SK-N-MC (cell line): ENCODE measurements around the gene CRYL1.

ENCODE experiments used
- DNase-seq: peaks from one replicate; pipeline ENCODE4 v3.0.0-alpha.2; 2011; ENCODE audit warnings: low read depth, low spot score
- H3K27ac ChIP-seq: fragments of 200-600 bp; sonication (generic); 2 replicates; pipeline ENCODE4 v1.5.1; 2016; ENCODE audit warnings: mixed run types
- H3K36me3 ChIP-seq: fragments of 200-600 bp; sonication (generic); 2 replicates; pipeline ENCODE4 v1.6.1; 2017; ENCODE audit warnings: antibody characterized with exemption, low read length, mixed read lengths; ENCODE audit not compliant: insufficient read depth
- H3K4me3 ChIP-seq: fragments of 200-600 bp; sonication (generic); 2 replicates; pipeline ENCODE4 v1.5.1; 2016
- H3K9ac ChIP-seq: fragments of 200-600 bp; sonication (generic); 2 replicates; pipeline ENCODE4 v1.8.0; 2017; ENCODE audit warnings: mixed run types, mixed read lengths; ENCODE audit not compliant: insufficient read length
- H3K9me3 ChIP-seq: fragments of 200-600 bp; sonication (generic); 2 replicates; pipeline ENCODE4 v1.6.1; 2017; ENCODE audit warnings: low read depth, mild to moderate bottlenecking, antibody characterized with exemption, low read length, moderate library complexity, mixed read lengths
- EZH2 ChIP-seq: fragments of 200-600 bp; sonication (generic); IDR thresholded peaks from one replicate; pipeline ENCODE4 v1.6.1; 2017; ENCODE audit warnings: antibody characterized with exemption
- FOXP2 ChIP-seq: optimal IDR thresholded peaks from 2 replicates; pipeline ENCODE3; 2011; ENCODE audit warnings: mild to moderate bottlenecking, moderate library complexity; ENCODE audit not compliant: insufficient read depth; ENCODE audit errors: extremely low read length, control extremely low read depth
- POLR2AphosphoS5 ChIP-seq: IDR thresholded peaks from 2 replicates; pipeline ENCODE4 v1.6.1; 2012; ENCODE audit warnings: mild to moderate bottlenecking, low read depth, low read length, borderline replicate concordance

CRYL1 gene

GRCh38 chr13:20461481-20461859 is 64.2 kb downstream of the CRYL1 start:
- no peak overlapping the region for H3K4me3 ChIP-seq
- H3K36me3 ChIP-seq: no peaks in the 10 kb centered on the region
- TF ChIP-seq POLR2AphosphoS5 (no peak), EZH2 (no peak), FOXP2 (no peak)
- H3K9me3 ChIP-seq: no peaks in the 10 kb centered on the region
- no peak overlapping the region for H3K9ac ChIP-seq
- DNase-seq: no peak
- peak overlapping the region; percentile 27 for H3K27ac ChIP-seq

- peak overlapping the region; percentile 27 for H3K27ac ChIP-seq
- no peaks in the 10 kb centered on the region for H3K36me3 ChIP-seq
- TF ChIP-seq POLR2AphosphoS5: no peak
- TF ChIP-seq EZH2: no peak
- TF ChIP-seq FOXP2: no peak
- H3K4me3 ChIP-seq: no peak overlapping the region
- DNase-seq: no peak
- no peaks in the 10 kb centered on the region for H3K9me3 ChIP-seq
- no peak overlapping the region for H3K9ac ChIP-seq
Measured at GRCh38 chr13:20460761-20461160, 64.9 kb downstream of the CRYL1 start.

GRCh38 chr13:20457670-20458069 is 68.0 kb downstream of the CRYL1 start:
- H3K27ac ChIP-seq: no peak overlapping the region
- H3K36me3 ChIP-seq: no peaks in the 10 kb centered on the region
- H3K9me3 ChIP-seq: no peaks in the 10 kb centered on the region
- no peak overlapping the region for H3K9ac ChIP-seq
- no peak overlapping the region for H3K4me3 ChIP-seq
- no peak for DNase-seq
- TF ChIP-seq POLR2AphosphoS5: no peak
- no peak for TF ChIP-seq EZH2
- TF ChIP-seq FOXP2: no peak

- H3K36me3 ChIP-seq: no peaks in the 10 kb centered on the region
- TF ChIP-seq EZH2 (no peak), POLR2AphosphoS5 (no peak), FOXP2 (no peak)
- H3K4me3 ChIP-seq: no peak overlapping the region
- H3K9ac ChIP-seq: no peak overlapping the region
- no peak for DNase-seq
- H3K9me3 ChIP-seq: no peaks in the 10 kb centered on the region
- H3K27ac ChIP-seq: no peak overlapping the region
Measured at GRCh38 chr13:20456737-20457136, 68.9 kb downstream of the CRYL1 start.

- no peak for TF ChIP-seq POLR2AphosphoS5
- Histone ChIP-seq H3K4me3 (no peak overlapping the region), H3K27ac (no peak overlapping the region), H3K9ac (no peak overlapping the region), H3K9me3 (peaks cover 6% of the 10 kb centered on the region; the same call in 1 of the 2 replicates), H3K36me3 (no peaks in the 10 kb centered on the region)
- no peak for DNase-seq
Measured at GRCh38 chr13:20451397-20451796, 74.3 kb downstream of the CRYL1 start.

GRCh38 chr13:20448470-20448869 is 77.2 kb downstream of the CRYL1 start:
- Histone ChIP-seq H3K9ac (no peak overlapping the region), H3K36me3 (no peaks in the 10 kb centered on the region; the same call in 1 of the 2 replicates), H3K9me3 (peaks cover 8% of the 10 kb centered on the region; the same call in 1 of the 2 replicates), H3K27ac (no peak overlapping the region), H3K4me3 (no peak overlapping the region)
- TF ChIP-seq EZH2 (no peak), FOXP2 (no peak), POLR2AphosphoS5 (no peak)
- no peak for DNase-seq

GRCh38 chr13:20446900-20447299 is 78.8 kb downstream of the CRYL1 start:
- no peak overlapping the region for H3K9ac ChIP-seq

GRCh38 chr13:20446405-20446804 is 79.3 kb downstream of the CRYL1 start:
- no peak for DNase-seq
- H3K9me3 ChIP-seq: peaks cover 8% of the 10 kb centered on the region; the same call in 1 of the 2 replicates
- TF ChIP-seq EZH2 (no peak), POLR2AphosphoS5 (no peak), FOXP2 (no peak)
- no peak overlapping the region for H3K27ac ChIP-seq
- no peaks in the 10 kb centered on the region; the same call in 1 of the 2 replicates for H3K36me3 ChIP-seq
- no peak overlapping the region for H3K9ac ChIP-seq
- no peak overlapping the region for H3K4me3 ChIP-seq

More at GRCh38 chr13:20446900-20447299, 78.8 kb downstream of the CRYL1 start:
- TF ChIP-seq POLR2AphosphoS5 (no peak), FOXP2 (no peak), EZH2 (no peak)
- H3K9me3 ChIP-seq: peaks cover 8% of the 10 kb centered on the region; the same call in 1 of the 2 replicates
- H3K4me3 ChIP-seq: no peak overlapping the region
- no peaks in the 10 kb centered on the region; the same call in 1 of the 2 replicates for H3K36me3 ChIP-seq
- no peak overlapping the region for H3K27ac ChIP-seq
- DNase-seq: no peak

- H3K36me3 ChIP-seq: no peaks in the 10 kb centered on the region; the same call in 1 of the 2 replicates
Measured at GRCh38 chr13:20442798-20443381, 82.8 kb downstream of the CRYL1 start.

More at GRCh38 chr13:20442798-20443381, 82.8 kb downstream of the CRYL1 start:
- Histone ChIP-seq H3K9ac (no peak overlapping the region), H3K27ac (no peak overlapping the region), H3K9me3 (peaks cover 6% of the 10 kb centered on the region; the same call in 1 of the 2 replicates), H3K4me3 (no peak overlapping the region)
- no peak for DNase-seq
- no peak for TF ChIP-seq FOXP2
- TF ChIP-seq EZH2: no peak
- no peak for TF ChIP-seq POLR2AphosphoS5
